ENCODE measurements around the gene PTTG1.

Gene PTTG1

GRCh38 chr5:160421625-160422258 lies at the start of gene PTTG1:
Gene PTTG1, plus strand, starts transcription at chr5:160421855. Its CDS starts 458 bp downstream, at chr5:160422313.
- DNase-seq (ENCODE audit: extremely low read depth, low read depth), result peak; percentile 81
- TF ChIP-seq CTCF (IDR thresholded peaks at IDR 0.05; ENCODE audit: low read depth, low read length), result no peak

- DNase-seq (ENCODE audit: extremely low read depth, low read depth), result no peak
- TF ChIP-seq CTCF (IDR thresholded peaks at IDR 0.05; ENCODE audit: low read depth, low read length), result no peak
Observed at GRCh38 chr5:160375166-160375565, 46.5 kb upstream of the PTTG1 start.

- TF ChIP-seq CTCF (IDR thresholded peaks at IDR 0.05; ENCODE audit: low read depth, low read length), result no peak
- no peak for DNase-seq (ENCODE audit: extremely low read depth, low read depth)
Observed at GRCh38 chr5:160375701-160376100, 46.0 kb upstream of the PTTG1 start.

- DNase-seq (ENCODE audit: extremely low read depth, low read depth), result no peak
- TF ChIP-seq CTCF (IDR thresholded peaks at IDR 0.05; ENCODE audit: low read depth, low read length), result no peak
Observed at GRCh38 chr5:160376416-160376815, 45.2 kb upstream of the PTTG1 start.

GRCh38 chr5:160377651-160378050 lies 44.0 kb upstream of the PTTG1 start:
- no peak for TF ChIP-seq CTCF (IDR thresholded peaks at IDR 0.05; ENCODE audit: low read depth, low read length)
- no peak for DNase-seq (ENCODE audit: extremely low read depth, low read depth)

- no peak for TF ChIP-seq CTCF (IDR thresholded peaks at IDR 0.05; ENCODE audit: low read depth, low read length)
- no peak for DNase-seq (ENCODE audit: extremely low read depth, low read depth)
Observed at GRCh38 chr5:160378330-160378729, 43.3 kb upstream of the PTTG1 start.

- TF ChIP-seq CTCF (IDR thresholded peaks at IDR 0.05; ENCODE audit: low read depth, low read length), result no peak
- DNase-seq (ENCODE audit: extremely low read depth, low read depth), result no peak
Observed at GRCh38 chr5:160379511-160379910, 42.1 kb upstream of the PTTG1 start.
